ENCODE results near the gene ZMYND8. TPM values are rescaled to one million over a fixed set of nuclear protein-coding genes. Genes with fewer than 3 reads are reported as not detected.

ZMYND8 gene
- total RNA-seq, 1 donor from 2014 or later = 57.6 TPM

DNA sequence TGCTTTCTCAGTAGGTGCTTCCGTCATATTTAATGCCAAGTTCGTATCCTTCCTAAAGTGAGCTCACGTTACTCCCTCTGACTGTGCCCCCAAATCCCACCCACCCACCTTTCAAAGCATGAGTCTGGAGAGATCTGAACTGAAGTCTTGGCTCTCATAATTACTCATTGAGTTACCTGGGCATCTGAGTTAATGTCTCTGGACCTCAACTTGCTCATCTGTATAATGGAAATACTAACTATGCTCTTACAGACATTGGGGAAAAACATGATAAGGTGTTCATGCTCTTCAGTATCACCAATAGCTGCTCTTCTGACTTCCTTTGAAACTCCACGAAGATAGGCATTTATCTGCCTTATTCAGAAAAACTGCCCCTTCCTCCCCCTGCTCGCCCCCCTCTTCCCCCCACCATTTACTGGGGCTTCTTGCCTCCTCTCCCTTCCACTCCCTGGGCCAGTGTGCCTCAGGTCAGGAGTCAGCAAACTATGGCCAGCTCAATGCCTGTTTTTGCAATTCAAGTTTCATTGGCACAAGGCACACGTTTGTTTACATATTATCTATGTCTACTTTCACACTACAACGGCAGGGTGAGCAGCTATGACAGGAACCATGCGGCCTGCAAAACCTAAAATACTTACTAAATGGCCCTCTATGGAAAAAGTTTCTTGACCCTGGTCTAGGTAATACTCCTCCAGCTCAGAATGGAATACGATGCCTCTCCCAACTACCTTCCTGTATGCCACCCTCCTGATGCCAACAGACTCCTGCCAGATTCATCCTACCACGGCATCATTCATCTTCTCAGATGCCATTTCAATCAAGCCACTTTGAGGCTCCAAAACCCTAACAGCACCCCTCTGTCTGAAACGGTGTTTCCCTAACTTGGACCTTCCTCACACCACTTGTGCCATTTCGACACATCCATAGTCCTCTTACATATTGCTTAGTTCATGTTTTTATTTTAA lies 138.7 kb downstream of the ZMYND8 start:
- DNase-seq = no peak
- H3K27ac ChIP-seq = no peak overlapping the region
- H3K27me3 ChIP-seq (ENCODE audit: low read depth) = no peaks in the 10 kb centered on the region
- peaks cover 94% of the 10 kb centered on the region for H3K36me3 ChIP-seq
- no peaks in the 10 kb centered on the region for H3K9me3 ChIP-seq
- TF ChIP-seq, protein P1, sequence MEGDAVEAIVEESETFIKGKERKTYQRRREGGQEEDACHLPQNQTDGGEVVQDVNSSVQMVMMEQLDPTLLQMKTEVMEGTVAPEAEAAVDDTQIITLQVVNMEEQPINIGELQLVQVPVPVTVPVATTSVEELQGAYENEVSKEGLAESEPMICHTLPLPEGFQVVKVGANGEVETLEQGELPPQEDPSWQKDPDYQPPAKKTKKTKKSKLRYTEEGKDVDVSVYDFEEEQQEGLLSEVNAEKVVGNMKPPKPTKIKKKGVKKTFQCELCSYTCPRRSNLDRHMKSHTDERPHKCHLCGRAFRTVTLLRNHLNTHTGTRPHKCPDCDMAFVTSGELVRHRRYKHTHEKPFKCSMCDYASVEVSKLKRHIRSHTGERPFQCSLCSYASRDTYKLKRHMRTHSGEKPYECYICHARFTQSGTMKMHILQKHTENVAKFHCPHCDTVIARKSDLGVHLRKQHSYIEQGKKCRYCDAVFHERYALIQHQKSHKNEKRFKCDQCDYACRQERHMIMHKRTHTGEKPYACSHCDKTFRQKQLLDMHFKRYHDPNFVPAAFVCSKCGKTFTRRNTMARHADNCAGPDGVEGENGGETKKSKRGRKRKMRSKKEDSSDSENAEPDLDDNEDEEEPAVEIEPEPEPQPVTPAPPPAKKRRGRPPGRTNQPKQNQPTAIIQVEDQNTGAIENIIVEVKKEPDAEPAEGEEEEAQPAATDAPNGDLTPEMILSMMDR (IDR thresholded peaks at IDR 0.05) = no peak
- intact Hi-C loops (cut with DNase I) = no loop called here
- H3K4me1 ChIP-seq = no peaks in the 10 kb centered on the region
- ATAC-seq = no peak
- H3K4me3 ChIP-seq = no peak overlapping the region

DNA sequence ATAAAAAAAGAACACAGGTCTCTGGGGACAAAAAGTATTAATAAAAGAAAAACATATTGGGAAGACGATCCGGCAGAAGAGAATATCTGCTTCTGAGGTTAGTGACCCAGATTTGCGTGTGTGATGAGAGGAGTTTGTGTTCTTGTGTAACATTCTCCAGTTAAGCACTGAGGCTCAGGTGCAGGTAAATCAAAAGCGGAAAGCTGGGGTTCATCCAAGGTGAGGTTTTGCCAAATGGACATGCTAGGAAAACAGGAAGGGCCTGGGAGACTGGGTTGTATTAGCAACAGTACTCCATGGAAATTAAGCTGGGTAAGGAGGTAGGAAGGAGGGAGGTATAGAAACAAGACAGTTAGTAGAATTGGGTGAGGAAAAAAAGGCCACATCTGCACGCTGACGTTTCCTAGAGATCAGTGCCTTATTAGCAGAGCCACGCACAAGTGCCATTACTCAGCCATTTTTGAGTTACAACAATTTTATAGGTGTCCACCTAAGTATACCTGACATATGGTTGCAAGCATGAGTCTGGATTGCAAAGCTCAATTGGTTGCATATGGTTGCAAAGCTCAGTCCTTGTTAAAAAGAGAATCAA lies 139.6 kb downstream of the ZMYND8 start:
- TF ChIP-seq, protein P1 (IDR thresholded peaks at IDR 0.05) = no peak
- ATAC-seq = no peak
- H3K36me3 ChIP-seq = peaks cover 94% of the 10 kb centered on the region

DNA sequence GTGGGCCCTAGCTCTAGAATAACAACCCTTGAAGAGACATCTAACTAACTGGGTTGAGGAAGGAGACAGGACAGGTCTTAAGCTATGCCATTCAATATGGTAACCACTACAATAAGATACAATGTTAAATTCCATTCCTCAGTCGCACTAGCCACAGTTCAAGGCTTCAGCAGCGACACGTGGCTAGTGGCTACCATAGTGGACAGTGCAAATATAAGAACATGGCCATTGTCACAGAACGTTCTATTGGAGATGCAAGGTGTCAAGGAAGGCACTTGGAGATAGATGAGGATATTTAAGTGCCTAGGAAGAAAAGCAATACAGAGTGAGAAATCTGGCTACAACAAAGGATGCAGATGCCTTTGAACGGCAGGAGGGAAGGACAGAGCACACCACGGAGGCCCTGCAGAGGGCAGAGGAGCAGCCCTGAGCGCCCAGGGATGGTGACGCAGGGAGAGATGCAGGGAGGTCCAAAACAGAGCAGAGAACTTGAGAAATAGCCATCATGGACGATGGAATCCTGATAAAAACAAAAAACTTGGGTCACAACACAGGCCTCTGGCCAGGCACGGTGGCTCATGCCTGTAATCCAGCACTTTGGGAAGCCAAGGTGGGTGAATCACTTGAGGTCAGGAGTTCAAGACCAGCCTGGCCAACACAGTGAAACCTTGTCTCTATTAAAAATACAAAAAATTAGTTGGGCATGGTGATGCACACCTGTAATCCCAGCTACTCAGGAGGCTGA lies 140.7 kb downstream of the ZMYND8 start:
- ATAC-seq = no peak
- H3K4me3 ChIP-seq = no peak overlapping the region
- no peaks in the 10 kb centered on the region for H3K27me3 ChIP-seq (ENCODE audit: low read depth)
- intact Hi-C loops (cut with DNase I) = no loop called here
- DNase-seq = no peak
- no peaks in the 10 kb centered on the region for H3K9me3 ChIP-seq
- no peaks in the 10 kb centered on the region for H3K4me1 ChIP-seq
- H3K27ac ChIP-seq = no peak overlapping the region
- peaks cover 94% of the 10 kb centered on the region for H3K36me3 ChIP-seq
- TF ChIP-seq, protein P1 (IDR thresholded peaks at IDR 0.05) = no peak

More for the DNA sequence above, 139.6 kb downstream of the ZMYND8 start:
- Histone ChIP-seq H3K9me3 (no peaks in the 10 kb centered on the region), H3K27me3 (ENCODE audit: low read depth) (no peaks in the 10 kb centered on the region), H3K4me1 (no peaks in the 10 kb centered on the region), H3K27ac (no peak overlapping the region), H3K4me3 (no peak overlapping the region)
- DNase-seq = no peak
- intact Hi-C loops (cut with DNase I) = no loop called here

DNA sequence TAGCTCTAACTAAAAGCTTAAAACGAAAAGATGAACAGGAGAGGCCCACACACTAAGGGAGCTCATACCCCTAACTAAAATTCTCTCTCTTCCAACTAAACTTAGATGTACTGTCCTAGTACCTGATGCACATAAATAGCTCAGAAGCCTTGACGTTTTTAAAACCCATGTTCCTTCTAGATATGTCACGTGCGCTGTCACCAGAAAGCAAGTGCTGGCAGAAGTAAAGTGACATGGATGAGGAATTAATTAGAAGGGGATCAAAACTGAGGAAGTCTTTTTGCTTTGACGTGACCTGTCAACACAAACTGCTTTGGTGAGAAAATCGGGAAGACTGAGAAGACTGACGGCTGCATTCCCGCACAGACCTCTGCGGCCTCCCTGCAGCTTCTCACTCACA lies 142.5 kb downstream of the ZMYND8 start:
- Histone ChIP-seq H3K9me3 (no peaks in the 10 kb centered on the region), H3K4me1 (no peaks in the 10 kb centered on the region), H3K36me3 (peaks cover 95% of the 10 kb centered on the region), H3K27me3 (ENCODE audit: low read depth) (no peaks in the 10 kb centered on the region), H3K4me3 (no peak overlapping the region), H3K27ac (no peak overlapping the region)
- ATAC-seq (no peak), DNase-seq (no peak)
- intact Hi-C loops (cut with DNase I) = no loop called here
- TF ChIP-seq, protein P1 (IDR thresholded peaks at IDR 0.05) = no peak

DNA sequence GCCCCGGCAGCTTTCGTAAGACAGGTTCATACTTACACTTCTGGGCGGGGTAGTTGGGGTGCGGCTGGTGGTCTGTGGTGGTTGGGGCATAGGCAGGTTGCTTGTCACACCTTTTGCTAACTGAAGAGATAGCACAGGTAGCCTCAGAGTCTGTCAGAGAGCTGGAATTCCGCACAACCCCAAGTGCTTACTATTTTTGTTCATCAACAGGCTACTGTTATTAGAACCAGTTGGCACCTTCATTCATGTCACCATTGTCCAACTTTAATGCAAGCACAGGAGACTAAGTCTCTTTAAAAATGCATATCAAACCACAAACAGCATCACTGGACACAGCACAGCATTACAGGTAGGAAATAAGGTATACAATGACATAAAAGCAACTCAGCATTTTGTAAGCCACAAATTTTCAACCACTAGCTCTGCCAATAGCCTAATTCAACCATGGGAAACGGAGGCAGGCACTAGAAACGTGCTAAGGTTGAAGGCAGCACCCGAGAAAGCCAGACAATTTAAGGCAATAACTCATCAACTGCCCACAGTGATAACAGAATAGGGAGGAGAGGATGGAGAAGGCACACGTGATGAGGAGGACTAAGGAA lies 143.8 kb downstream of the ZMYND8 start:
- Histone ChIP-seq H3K4me3 (no peak overlapping the region), H3K36me3 (peaks cover 91% of the 10 kb centered on the region), H3K27me3 (ENCODE audit: low read depth) (no peaks in the 10 kb centered on the region), H3K9me3 (no peaks in the 10 kb centered on the region), H3K27ac (no peak overlapping the region), H3K4me1 (no peaks in the 10 kb centered on the region)
- TF ChIP-seq, protein P1 (IDR thresholded peaks at IDR 0.05) = no peak
- ATAC-seq = no peak
- intact Hi-C loops (cut with DNase I) = no loop called here
- DNase-seq = no peak
